B cell (primary cell): ENCODE data around the gene GGCT. TPM values are rescaled to one million over a fixed set of nuclear protein-coding genes. Genes with fewer than 3 reads are reported as not detected.
"Not testable (repeated sequence)": the region's sequence is repeated elsewhere in the genome, so short reads cannot be mapped to it uniquely, and the experiment has no call there.

Source experiments
- ATAC-seq: fragments of 200-7000 bp; cut with Tn5 transposase; one replicate; pipeline ENCODE4 v1.10.0; 2021; ENCODE audit warnings: low read depth, mild to moderate bottlenecking, moderate number of reproducible peaks, moderate library complexity
- CTCF ChIA-PET: fragments of 350-600 bp; sonication (Branson Sonifier 250); formaldehyde crosslinking; loops from one replicate; lab custom pipeline; 2021; ENCODE audit warnings: antibody characterized with exemption, inconsistent platforms; lab: Charles Lee
- POLR2A ChIA-PET: fragments of 350-600 bp; sonication (Branson Sonifier 250); formaldehyde crosslinking; loops from one replicate; lab custom pipeline; 2021; ENCODE audit warnings: antibody characterized with exemption; lab: Charles Lee
- DNase-seq: peaks from one replicate; pipeline ENCODE4 v3.0.0; 2013
- H2AFZ ChIP-seq: 2 replicates; pipeline ENCODE4 v1.6.1; 2012; ENCODE audit warnings: mild to moderate bottlenecking, low read depth, low read length; ENCODE audit not compliant: insufficient read depth, poor library complexity, severe bottlenecking
- H3K27ac ChIP-seq, 2 donors: 1 replicate in 1 of 2; 2 replicates in 1 of 2; pipeline ENCODE4 v1.5.1; 2012 to 2013; ENCODE audit warnings: low read length in 2 of 2, mild to moderate bottlenecking in 2 of 2, moderate library complexity in 1 of 2
- H3K27me3 ChIP-seq, 4 experiments: fragments of 200-600 bp in 1 of 4; sonication (generic) in 1 of 4; replicated peaks in 1 of 4; 1 replicate in 2 of 4; 2 replicates in 2 of 4; pipeline versions ENCODE4 v1.6.1 to v1.7.0; 2013 to 2016; ENCODE audit warnings: low read length in 3 of 4, mild to moderate bottlenecking in 2 of 4, mixed read lengths in 1 of 4, moderate library complexity in 1 of 4; ENCODE audit not compliant: insufficient read depth in 4 of 4, control insufficient read depth in 3 of 4; ENCODE audit errors: control extremely low read depth in 1 of 4
- H3K36me3 ChIP-seq, 2 experiments: replicated peaks in 1 of 2; 1 replicate in 1 of 2; 2 replicates in 1 of 2; pipeline versions ENCODE4 v1.6.1 to v1.7.1; 2013; ENCODE audit warnings: low read length in 1 of 2; ENCODE audit not compliant: insufficient read depth in 2 of 2, control insufficient read depth in 1 of 2; ENCODE audit errors: control extremely low read depth in 1 of 2, extremely low read depth in 1 of 2
- H3K4me1 ChIP-seq, 2 donors: fragments of 200-600 bp in 1 of 2; sonication (generic) in 1 of 2; 1 replicate in 1 of 2; 2 replicates in 1 of 2; pipeline versions ENCODE4 v1.5.1 to v1.6.1; 2013 to 2017; ENCODE audit warnings: low read length in 2 of 2; ENCODE audit not compliant: control insufficient read depth in 2 of 2, insufficient read depth in 2 of 2
- H3K4me2 ChIP-seq: replicated peaks from 2 replicates; pipeline ENCODE3; 2012; ENCODE audit warnings: mild to moderate bottlenecking, low read depth, low read length; ENCODE audit not compliant: poor library complexity, severe bottlenecking
- H3K4me3 ChIP-seq, 5 experiments: fragments of 200-600 bp in 1 of 5; sonication (generic) in 1 of 5; 1 replicate in 3 of 5; 2 replicates in 2 of 5; pipeline versions ENCODE4 v1.5.1 to v1.7.0; 2011 to 2016; ENCODE audit warnings: low read length in 4 of 5, mild to moderate bottlenecking in 4 of 5, low read depth in 2 of 5, control low read depth in 1 of 5, moderate library complexity in 1 of 5; ENCODE audit not compliant: insufficient read depth in 1 of 5; ENCODE audit errors: control extremely low read depth in 1 of 5, extremely low read depth in 1 of 5
- H3K79me2 ChIP-seq: fragments of 200-600 bp; sonication (generic); one replicate; pipeline ENCODE4 v1.6.0; 2016; ENCODE audit warnings: low read length; ENCODE audit not compliant: control insufficient read depth, insufficient read depth
- H3K9ac ChIP-seq: fragments of 200-600 bp; sonication (generic); 2 replicates; pipeline ENCODE4 v1.6.1; 2017; ENCODE audit warnings: mild to moderate bottlenecking, low read length, moderate library complexity
- H3K9me3 ChIP-seq, 3 donors: one replicate each; pipeline versions ENCODE4 v1.6.1 to v1.7.1; 2013; ENCODE audit warnings: low read length in 2 of 3; ENCODE audit not compliant: control insufficient read depth in 2 of 3, insufficient read depth in 1 of 3; ENCODE audit errors: control extremely low read depth in 1 of 3
- H4K20me1 ChIP-seq: 2 replicates; pipeline ENCODE4 v1.6.0; 2012; ENCODE audit warnings: mild to moderate bottlenecking, low read length; ENCODE audit not compliant: insufficient read depth, control insufficient read depth, poor library complexity, severe bottlenecking
- H3K27ac Mint-ChIP-seq: one replicate; pipeline ENCODE4 v1.8.0; 2021; ENCODE audit warnings: mixed read lengths
- H3K27me3 Mint-ChIP-seq: one replicate; pipeline ENCODE4 v1.8.0; 2021; ENCODE audit warnings: mixed read lengths
- H3K4me1 Mint-ChIP-seq: one replicate; pipeline ENCODE4 v1.8.0; 2021; ENCODE audit warnings: mixed read lengths
- H3K4me3 Mint-ChIP-seq: one replicate; pipeline ENCODE4 v1.8.0; 2021; ENCODE audit warnings: mixed read lengths
- H3K9me3 Mint-ChIP-seq: one replicate; pipeline ENCODE4 v1.8.0; 2022; ENCODE audit warnings: mixed read lengths; ENCODE audit not compliant: insufficient read depth
- WGBS: methylation state at CpG from one replicate; pipeline ENCODE4 v1.1.5; 2013; ENCODE audit warnings: missing lambda C conversion rate; ENCODE audit not compliant: insufficient coverage; 5-methylcytosine and 5-hydroxymethylcytosine counted together
- intact Hi-C: fragments of 100-400 bp; cut with micrococcal nuclease; formaldehyde crosslinking; loops from one replicate; pipeline ENCODE4 v1.10.0; 2022
- polyA plus RNA-seq: library from polyadenylated mRNA; depleted of rRNA; stranded (reverse); fragments of >200 nt; gene quantifications from 2 replicates; pipeline ENCODE4 v1.2.3, GENCODE V29; 2012
- total RNA-seq, 2 donors: library from RNA; stranded (reverse); fragments of 120-200 nt in 1 of 2; gene quantifications; 1 replicate in 1 of 2; 2 replicates in 1 of 2; pipeline versions ENCODE4 v1.2.3 to v1.2.4, GENCODE V29; 2013 to 2022

The GGCT gene
- total and polyA plus RNA-seq, 2 donors (not counting 1 experiment from before 2014, with no cell fraction given): 8.1 to 12.5 TPM

GRCh38 chr7:30509171-30509857 is 4.7 kb upstream of the GGCT start:
- no CpG with 5 or more reads among the region's 9 CpGs for WGBS
- H3K4me3 Mint-ChIP-seq, ATAC-seq, H3K9ac ChIP-seq, H3K79me2 ChIP-seq, H3K4me3 ChIP-seq, H3K9me3 Mint-ChIP-seq, H3K27me3 Mint-ChIP-seq, H3K4me2 ChIP-seq, POLR2A ChIA-PET, H2AFZ ChIP-seq, H3K27me3 ChIP-seq, DNase-seq, H3K9me3 ChIP-seq, H3K27ac Mint-ChIP-seq, H3K27ac ChIP-seq, H3K36me3 ChIP-seq, H3K4me1 ChIP-seq, H4K20me1 ChIP-seq, H3K4me1 Mint-ChIP-seq: not testable (repeated sequence)
- intact Hi-C loops: loop anchor here (5.0 to 10.0 kb wide), 2 partner anchors 47 to 375 kb away; partner anchors contain the start of gene MTURN
- CTCF ChIA-PET: interaction anchor here (4.5 kb wide), 1 partner anchor 54 kb away, joined by 37 read pairs; no protein-coding TSS in a partner anchor

GRCh38 chr7:30507346-30507900 is 2.8 kb upstream of the GGCT start:
- not testable (repeated sequence) for H3K4me3 Mint-ChIP-seq, ATAC-seq

More at GRCh38 chr7:30507346-30507900, 2.8 kb upstream of the GGCT start:
- peaks cover 27% of the 10 kb centered on the region for H3K79me2 ChIP-seq
- H3K27me3 ChIP-seq, DNase-seq, H4K20me1 ChIP-seq, H3K27me3 Mint-ChIP-seq, H3K27ac Mint-ChIP-seq, H3K36me3 ChIP-seq, H3K27ac ChIP-seq, H3K4me2 ChIP-seq, H2AFZ ChIP-seq, H3K9me3 Mint-ChIP-seq, H3K9ac ChIP-seq, POLR2A ChIA-PET, H3K9me3 ChIP-seq, H3K4me3 ChIP-seq: not testable (repeated sequence)
- intact Hi-C loops: loop anchor here (5.0 to 10.0 kb wide), 2 partner anchors 45 to 373 kb away; partner anchors contain the start of gene MTURN
- peaks cover 26% of the 10 kb centered on the region for H3K4me1 Mint-ChIP-seq
- 98% methylated on average over 9 of the region's 9 CpGs for WGBS
- CTCF ChIA-PET: interaction anchor here (0.9 to 1.0 kb wide), 2 partner anchors 42 to 343 kb away, joined by 3 read pairs; no protein-coding TSS in a partner anchor
- peaks cover 18 to 20% of the 10 kb centered on the region in 2 donors for H3K4me1 ChIP-seq
